ENCODE results near the gene TENT4A.

DNA sequence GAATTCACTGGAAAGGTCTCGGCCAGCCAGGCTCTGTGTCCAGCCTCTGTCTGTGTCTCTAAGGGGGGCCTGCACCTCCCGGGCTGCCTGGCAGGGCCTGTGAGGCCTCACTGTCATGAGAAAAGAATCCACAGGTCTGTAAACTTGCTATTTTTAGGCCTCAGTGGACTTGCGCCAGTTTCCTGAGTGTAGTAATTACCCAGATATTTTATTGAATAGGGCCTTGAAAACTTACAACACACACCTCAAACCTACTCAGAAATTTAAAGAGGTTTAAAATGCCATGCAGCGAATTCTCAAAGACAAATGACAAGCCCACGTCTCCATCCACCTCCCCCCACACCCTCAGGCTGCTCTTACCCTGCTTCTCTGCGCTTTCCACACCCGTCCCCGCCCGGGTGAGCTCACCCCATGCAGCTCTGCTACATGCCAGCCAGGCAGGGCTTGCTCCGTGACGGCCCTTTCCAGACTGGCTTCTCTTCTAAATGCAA is 8.8 kb upstream of the TENT4A start:
- TF ChIP-seq, protein P1, sequence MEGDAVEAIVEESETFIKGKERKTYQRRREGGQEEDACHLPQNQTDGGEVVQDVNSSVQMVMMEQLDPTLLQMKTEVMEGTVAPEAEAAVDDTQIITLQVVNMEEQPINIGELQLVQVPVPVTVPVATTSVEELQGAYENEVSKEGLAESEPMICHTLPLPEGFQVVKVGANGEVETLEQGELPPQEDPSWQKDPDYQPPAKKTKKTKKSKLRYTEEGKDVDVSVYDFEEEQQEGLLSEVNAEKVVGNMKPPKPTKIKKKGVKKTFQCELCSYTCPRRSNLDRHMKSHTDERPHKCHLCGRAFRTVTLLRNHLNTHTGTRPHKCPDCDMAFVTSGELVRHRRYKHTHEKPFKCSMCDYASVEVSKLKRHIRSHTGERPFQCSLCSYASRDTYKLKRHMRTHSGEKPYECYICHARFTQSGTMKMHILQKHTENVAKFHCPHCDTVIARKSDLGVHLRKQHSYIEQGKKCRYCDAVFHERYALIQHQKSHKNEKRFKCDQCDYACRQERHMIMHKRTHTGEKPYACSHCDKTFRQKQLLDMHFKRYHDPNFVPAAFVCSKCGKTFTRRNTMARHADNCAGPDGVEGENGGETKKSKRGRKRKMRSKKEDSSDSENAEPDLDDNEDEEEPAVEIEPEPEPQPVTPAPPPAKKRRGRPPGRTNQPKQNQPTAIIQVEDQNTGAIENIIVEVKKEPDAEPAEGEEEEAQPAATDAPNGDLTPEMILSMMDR (conservative IDR thresholded peaks at IDR 0.05; ENCODE audit: low read depth, low read length) = no peak
- TF ChIP-seq POLR2A (IDR thresholded peaks at IDR 0.05; ENCODE audit: low read depth, low read length) (no peak), MAZ (IDR thresholded peaks at IDR 0.05; ENCODE audit: borderline replicate concordance, low read depth, low read length) (peak; percentile 48; the same call in 1 of the 2 replicates), SMC3 (IDR thresholded peaks at IDR 0.05; ENCODE audit: low read depth, low read length) (no peak), BHLHE40 (IDR thresholded peaks at IDR 0.05; ENCODE audit: low read depth, low read length) (no peak), NFE2L2 (IDR thresholded peaks at IDR 0.05; ENCODE audit: low read depth, low read length) (no peak), MXI1 (IDR thresholded peaks at IDR 0.05; ENCODE audit: borderline replicate concordance, low read depth, low read length) (no peak), MAFK (IDR thresholded peaks at IDR 0.05; ENCODE audit: low read depth, low read length) (no peak), RFX5 (IDR thresholded peaks at IDR 0.05; ENCODE audit: low read depth, low read length) (no peak), RCOR1 (IDR thresholded peaks at IDR 0.05; ENCODE audit: insufficient replicate concordance, low read length) (no peak)
- TF ChIP-seq, protein P2, sequence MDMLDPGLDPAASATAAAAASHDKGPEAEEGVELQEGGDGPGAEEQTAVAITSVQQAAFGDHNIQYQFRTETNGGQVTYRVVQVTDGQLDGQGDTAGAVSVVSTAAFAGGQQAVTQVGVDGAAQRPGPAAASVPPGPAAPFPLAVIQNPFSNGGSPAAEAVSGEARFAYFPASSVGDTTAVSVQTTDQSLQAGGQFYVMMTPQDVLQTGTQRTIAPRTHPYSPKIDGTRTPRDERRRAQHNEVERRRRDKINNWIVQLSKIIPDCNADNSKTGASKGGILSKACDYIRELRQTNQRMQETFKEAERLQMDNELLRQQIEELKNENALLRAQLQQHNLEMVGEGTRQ (IDR thresholded peaks at IDR 0.05; ENCODE audit: low read depth, low read length) = no peak
- TF ChIP-seq, protein P3, sequence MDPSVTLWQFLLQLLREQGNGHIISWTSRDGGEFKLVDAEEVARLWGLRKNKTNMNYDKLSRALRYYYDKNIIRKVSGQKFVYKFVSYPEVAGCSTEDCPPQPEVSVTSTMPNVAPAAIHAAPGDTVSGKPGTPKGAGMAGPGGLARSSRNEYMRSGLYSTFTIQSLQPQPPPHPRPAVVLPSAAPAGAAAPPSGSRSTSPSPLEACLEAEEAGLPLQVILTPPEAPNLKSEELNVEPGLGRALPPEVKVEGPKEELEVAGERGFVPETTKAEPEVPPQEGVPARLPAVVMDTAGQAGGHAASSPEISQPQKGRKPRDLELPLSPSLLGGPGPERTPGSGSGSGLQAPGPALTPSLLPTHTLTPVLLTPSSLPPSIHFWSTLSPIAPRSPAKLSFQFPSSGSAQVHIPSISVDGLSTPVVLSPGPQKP (IDR thresholded peaks at IDR 0.05; ENCODE audit: borderline replicate concordance, low read depth, low read length) = no peak
